ENCODE measurements around the gene KRTDAP. TPM values are rescaled to one million over a fixed set of nuclear protein-coding genes. Genes with fewer than 3 reads are reported as not detected.
"Not testable (repeated sequence)": the region's sequence is repeated elsewhere in the genome, so short reads cannot be mapped to it uniquely, and the experiment has no call there.

KRTDAP gene
- total and polyA plus RNA-seq, 9 donors = 0.54 to 1.6 (median 0.75) TPM; not detected in 4

GRCh38 chr19:35471946-35472345, 18.3 kb downstream of the KRTDAP start:
- Histone ChIP-seq H3K9me3 (no peaks in the 10 kb centered on the region), H3K27me3 (no peaks in the 10 kb centered on the region), H3K36me3 (no peaks in the 10 kb centered on the region), H3K4me1 (ENCODE audit: insufficient read depth) (no peaks in the 10 kb centered on the region), H3K4me3 (no peak overlapping the region), H3K27ac (no peak overlapping the region)
- 84 to 94% (median 94%) methylated on average over 8 of the region's 8 CpGs for WGBS, 3 donors
- no peak for TF ChIP-seq EP300 (IDR thresholded peaks at IDR 0.05)
- no peak for TF ChIP-seq POLR2A (IDR thresholded peaks at IDR 0.05)
- TF ChIP-seq CTCF (IDR thresholded peaks at IDR 0.05) = no peak
- no peak for DNase-seq
- intact Hi-C loops (cut with DNase I) = no loop called here

- intact Hi-C loops (cut with DNase I); H3K27ac ChIP-seq; H3K36me3 ChIP-seq; DNase-seq; H3K4me3 ChIP-seq; H3K27me3 ChIP-seq; H3K4me1 ChIP-seq (ENCODE audit: insufficient read depth); H3K9me3 ChIP-seq: not testable (repeated sequence)
- WGBS, 3 donors = 97 to 98% (median 97%) methylated on average over 4 of the region's 4 CpGs
These were observed 19.2 kb downstream of the KRTDAP start for GRCh38 chr19:35471075-35471474.

GRCh38 chr19:35470128-35470527, 20.1 kb downstream of the KRTDAP start:
- Histone ChIP-seq H3K9me3 (no peaks in the 10 kb centered on the region), H3K27me3 (no peaks in the 10 kb centered on the region), H3K4me3 (no peak overlapping the region), H3K36me3 (no peaks in the 10 kb centered on the region), H3K4me1 (ENCODE audit: insufficient read depth) (no peaks in the 10 kb centered on the region), H3K27ac (no peak overlapping the region)
- TF ChIP-seq POLR2A (IDR thresholded peaks at IDR 0.05) = no peak
- TF ChIP-seq CTCF (IDR thresholded peaks at IDR 0.05) = no peak
- TF ChIP-seq EP300 (IDR thresholded peaks at IDR 0.05) = no peak
- intact Hi-C loops (cut with DNase I) = no loop called here
- 84 to 87% (median 84%) methylated on average over 7 of the region's 7 CpGs for WGBS, 3 donors
- DNase-seq = no peak

GRCh38 chr19:35468637-35469036, 21.6 kb downstream of the KRTDAP start:
- Histone ChIP-seq H3K4me1 (ENCODE audit: insufficient read depth) (no peaks in the 10 kb centered on the region), H3K4me3 (no peak overlapping the region), H3K36me3 (no peaks in the 10 kb centered on the region), H3K27ac (no peak overlapping the region), H3K9me3 (no peaks in the 10 kb centered on the region), H3K27me3 (no peaks in the 10 kb centered on the region)
- 44 to 54% (median 45%) methylated on average over 2 of the region's 2 CpGs for WGBS, 3 donors
- TF ChIP-seq CTCF (IDR thresholded peaks at IDR 0.05) = peak in 2 of 3 donors; percentile 23 to 32
- TF ChIP-seq POLR2A (IDR thresholded peaks at IDR 0.05) = no peak
- peak in 3 of 5 donors; percentile 32 to 46 (median 44) for DNase-seq
- intact Hi-C loops (cut with DNase I) = no loop called here

GRCh38 chr19:35466259-35466658, 24.0 kb downstream of the KRTDAP start:
- Histone ChIP-seq H3K27me3 (no peaks in the 10 kb centered on the region), H3K4me1 (ENCODE audit: insufficient read depth) (no peaks in the 10 kb centered on the region), H3K4me3 (no peak overlapping the region), H3K27ac (no peak overlapping the region), H3K36me3 (no peaks in the 10 kb centered on the region), H3K9me3 (no peaks in the 10 kb centered on the region)
- TF ChIP-seq EP300 (IDR thresholded peaks at IDR 0.05) (no peak), POLR2A (IDR thresholded peaks at IDR 0.05) (no peak), CTCF (IDR thresholded peaks at IDR 0.05) (no peak)
- 56 to 81% (median 79%) methylated on average over 1 of the region's 1 CpG for WGBS, 3 donors
- no peak for DNase-seq
- intact Hi-C loops (cut with DNase I) = no loop called here

- DNase-seq; H3K27me3 ChIP-seq; H3K4me1 ChIP-seq (ENCODE audit: insufficient read depth); H3K4me3 ChIP-seq; intact Hi-C loops (cut with DNase I); H3K9me3 ChIP-seq; H3K36me3 ChIP-seq; H3K27ac ChIP-seq: not testable (repeated sequence)
- 89 to 91% (median 91%) methylated on average over 7 of the region's 7 CpGs for WGBS, 3 donors
These were observed 27.3 kb downstream of the KRTDAP start for GRCh38 chr19:35462956-35463355.
